HG02678 (cell line): ENCODE data around the gene CARD10.
"Not testable (repeated sequence)": the region's sequence is repeated elsewhere in the genome, so short reads cannot be mapped to it uniquely, and the experiment has no call there.

ENCODE experiments used
- ATAC-seq: cut with Tn5 transposase; IDR thresholded peaks from one replicate; pipeline ENCODE4 v1.9.1; 2021; ENCODE audit warnings: mild to moderate bottlenecking, moderate library complexity; ENCODE audit not compliant: unreplicated experiment

Gene CARD10

GRCh38 chr22:37470087-37470445 is 49.1 kb downstream of the CARD10 start:
- ATAC-seq, result no peak

- no peak for ATAC-seq
These were observed 49.7 kb downstream of the CARD10 start for GRCh38 chr22:37469416-37470086.

- not testable (repeated sequence) for ATAC-seq
These were observed 51.0 kb downstream of the CARD10 start for GRCh38 chr22:37468201-37468695.

- ATAC-seq, result no peak
These were observed 51.7 kb downstream of the CARD10 start for GRCh38 chr22:37467391-37467955.

GRCh38 chr22:37464181-37464580 is 55.0 kb downstream of the CARD10 start:
- ATAC-seq, result no peak

GRCh38 chr22:37462983-37463382 is 56.2 kb downstream of the CARD10 start:
- ATAC-seq, result no peak

GRCh38 chr22:37462436-37462835 is 56.8 kb downstream of the CARD10 start:
- ATAC-seq, result no peak

- no peak for ATAC-seq
These were observed 57.3 kb downstream of the CARD10 start for GRCh38 chr22:37461961-37462360.

GRCh38 chr22:37460684-37461083 is 58.5 kb downstream of the CARD10 start:
- no peak for ATAC-seq

- ATAC-seq, result no peak
These were observed 60.0 kb downstream of the CARD10 start for GRCh38 chr22:37459206-37459605.

GRCh38 chr22:37457093-37457893 is 61.9 kb downstream of the CARD10 start:
- ATAC-seq, result no peak

GRCh38 chr22:37456346-37456745 is 62.9 kb downstream of the CARD10 start:
- no peak for ATAC-seq

GRCh38 chr22:37455896-37456295 is 63.3 kb downstream of the CARD10 start:
- ATAC-seq, result no peak

GRCh38 chr22:37454857-37455686 is 64.1 kb downstream of the CARD10 start:
- no peak for ATAC-seq

GRCh38 chr22:37453696-37454095 is 65.5 kb downstream of the CARD10 start:
- ATAC-seq, result no peak

GRCh38 chr22:37451218-37451617 is 68.0 kb downstream of the CARD10 start:
- ATAC-seq, result no peak

- no peak for ATAC-seq
These were observed 69.7 kb downstream of the CARD10 start for GRCh38 chr22:37449331-37450001.

GRCh38 chr22:37448516-37449127 is 70.6 kb downstream of the CARD10 start:
- no peak for ATAC-seq

- no peak for ATAC-seq
These were observed 73.7 kb downstream of the CARD10 start for GRCh38 chr22:37445501-37445900.

- ATAC-seq, result no peak
These were observed 75.2 kb downstream of the CARD10 start for GRCh38 chr22:37443977-37444376.
